ENCODE measurements around the gene SREBF2. TPM values are rescaled to one million over a fixed set of nuclear protein-coding genes. Genes with fewer than 3 reads are reported as not detected.
"Not testable (repeated sequence)": the region's sequence is repeated elsewhere in the genome, so short reads cannot be mapped to it uniquely, and the experiment has no call there.

SREBF2 gene
- total RNA-seq, 1 donor = 47.9 TPM

GRCh38 chr22:41830174-41830573 is 2.7 kb upstream of the SREBF2 start:
- Histone ChIP-seq H3K4me1 (ENCODE audit: insufficient read depth, low read length) (peaks cover 29% of the 10 kb centered on the region), H3K9me3 (ENCODE audit: low read depth, low read length) (no peaks in the 10 kb centered on the region), H3K4me3 (ENCODE audit: low read length) (no peak overlapping the region), H3K27me3 (ENCODE audit: insufficient read depth, low read length) (no peaks in the 10 kb centered on the region)

- Histone ChIP-seq H3K9me3 (ENCODE audit: low read depth, low read length) (no peaks in the 10 kb centered on the region), H3K4me3 (ENCODE audit: low read length) (no peak overlapping the region), H3K4me1 (ENCODE audit: insufficient read depth, low read length) (peaks cover 39% of the 10 kb centered on the region), H3K27me3 (ENCODE audit: insufficient read depth, low read length) (no peaks in the 10 kb centered on the region)
Observed at GRCh38 chr22:41831383-41831782, 1.5 kb upstream of the SREBF2 start.

GRCh38 chr22:41831828-41832552 is 915 bp upstream of the SREBF2 start:
- H3K4me1 ChIP-seq (ENCODE audit: insufficient read depth, low read length) = peaks cover 39% of the 10 kb centered on the region
- H3K27me3 ChIP-seq (ENCODE audit: insufficient read depth, low read length) = no peaks in the 10 kb centered on the region
- H3K4me3 ChIP-seq (ENCODE audit: low read length) = peak overlapping the region; percentile 71
- H3K9me3 ChIP-seq (ENCODE audit: low read depth, low read length) = no peaks in the 10 kb centered on the region

GRCh38 chr22:41833369-41834004 is 582 bp downstream of the SREBF2 start:
- H3K4me1 ChIP-seq (ENCODE audit: insufficient read depth, low read length) = peaks cover 39% of the 10 kb centered on the region
- peak overlapping the region; percentile 71 for H3K4me3 ChIP-seq (ENCODE audit: low read length)
- no peaks in the 10 kb centered on the region for H3K27me3 ChIP-seq (ENCODE audit: insufficient read depth, low read length)
- H3K9me3 ChIP-seq (ENCODE audit: low read depth, low read length) = no peaks in the 10 kb centered on the region

GRCh38 chr22:41834005-41834944 is 1.4 kb downstream of the SREBF2 start:
- Histone ChIP-seq H3K9me3 (ENCODE audit: low read depth, low read length) (no peaks in the 10 kb centered on the region), H3K4me1 (ENCODE audit: insufficient read depth, low read length) (peaks cover 39% of the 10 kb centered on the region), H3K27me3 (ENCODE audit: insufficient read depth, low read length) (no peaks in the 10 kb centered on the region), H3K4me3 (ENCODE audit: low read length) (peak overlapping the region; percentile 71)

GRCh38 chr22:41835462-41835861 is 2.6 kb downstream of the SREBF2 start:
- not testable (repeated sequence) for H3K9me3 ChIP-seq (ENCODE audit: low read depth, low read length); H3K27me3 ChIP-seq (ENCODE audit: insufficient read depth, low read length); H3K4me3 ChIP-seq (ENCODE audit: low read length)
- peaks cover 39% of the 10 kb centered on the region for H3K4me1 ChIP-seq (ENCODE audit: insufficient read depth, low read length)

- Histone ChIP-seq H3K27me3 (ENCODE audit: insufficient read depth, low read length) (no peaks in the 10 kb centered on the region), H3K4me1 (ENCODE audit: insufficient read depth, low read length) (peaks cover 32% of the 10 kb centered on the region), H3K4me3 (ENCODE audit: low read length) (no peak overlapping the region), H3K9me3 (ENCODE audit: low read depth, low read length) (no peaks in the 10 kb centered on the region)
Observed at GRCh38 chr22:41836551-41836950, 3.6 kb downstream of the SREBF2 start.

GRCh38 chr22:41838842-41839618 is 6.1 kb downstream of the SREBF2 start:
- Histone ChIP-seq H3K9me3 (ENCODE audit: low read depth, low read length) (no peaks in the 10 kb centered on the region), H3K4me1 (ENCODE audit: insufficient read depth, low read length) (peaks cover 30% of the 10 kb centered on the region), H3K27me3 (ENCODE audit: insufficient read depth, low read length) (no peaks in the 10 kb centered on the region), H3K4me3 (ENCODE audit: low read length) (no peak overlapping the region)

- H3K27me3 ChIP-seq (ENCODE audit: insufficient read depth, low read length) = no peaks in the 10 kb centered on the region
- no peak overlapping the region for H3K4me3 ChIP-seq (ENCODE audit: low read length)
- H3K4me1 ChIP-seq (ENCODE audit: insufficient read depth, low read length) = peaks cover 33% of the 10 kb centered on the region
- H3K9me3 ChIP-seq (ENCODE audit: low read depth, low read length) = no peaks in the 10 kb centered on the region
Observed at GRCh38 chr22:41840216-41840615, 7.3 kb downstream of the SREBF2 start.

GRCh38 chr22:41841085-41841712 is 8.3 kb downstream of the SREBF2 start:
- peaks cover 33% of the 10 kb centered on the region for H3K4me1 ChIP-seq (ENCODE audit: insufficient read depth, low read length)
- no peak overlapping the region for H3K4me3 ChIP-seq (ENCODE audit: low read length)

GRCh38 chr22:41842996-41843970 is 10.4 kb downstream of the SREBF2 start:
- Histone ChIP-seq H3K4me1 (ENCODE audit: insufficient read depth, low read length) (peaks cover 50% of the 10 kb centered on the region), H3K4me3 (ENCODE audit: low read length) (no peak overlapping the region), H3K9me3 (ENCODE audit: low read depth, low read length) (no peaks in the 10 kb centered on the region), H3K27me3 (ENCODE audit: insufficient read depth, low read length) (no peaks in the 10 kb centered on the region)

More at GRCh38 chr22:41841085-41841712, 8.3 kb downstream of the SREBF2 start:
- Histone ChIP-seq H3K27me3 (ENCODE audit: insufficient read depth, low read length) (no peaks in the 10 kb centered on the region), H3K9me3 (ENCODE audit: low read depth, low read length) (no peaks in the 10 kb centered on the region)

GRCh38 chr22:41844036-41844435 is 11.1 kb downstream of the SREBF2 start:
- Histone ChIP-seq H3K9me3 (ENCODE audit: low read depth, low read length) (no peaks in the 10 kb centered on the region), H3K27me3 (ENCODE audit: insufficient read depth, low read length) (no peaks in the 10 kb centered on the region), H3K4me3 (ENCODE audit: low read length) (no peak overlapping the region), H3K4me1 (ENCODE audit: insufficient read depth, low read length) (peaks cover 57% of the 10 kb centered on the region)

GRCh38 chr22:41844513-41844912 is 11.6 kb downstream of the SREBF2 start:
- Histone ChIP-seq H3K27me3 (ENCODE audit: insufficient read depth, low read length) (no peaks in the 10 kb centered on the region), H3K4me3 (ENCODE audit: low read length) (no peak overlapping the region), H3K9me3 (ENCODE audit: low read depth, low read length) (no peaks in the 10 kb centered on the region), H3K4me1 (ENCODE audit: insufficient read depth, low read length) (peaks cover 60% of the 10 kb centered on the region)

All from mononuclear cell (primary cell).